ENCODE data around the gene OR2F2. TPM values are rescaled to one million over a fixed set of nuclear protein-coding genes. Genes with fewer than 3 reads are reported as not detected.

The OR2F2 gene
- total RNA-seq, 1 experiment from 2014 or later, result not detected

GRCh38 chr7:143960813-143961610 is 26.0 kb downstream of the OR2F2 start:
- ChIA-PET RAD21 (ENCODE audit: low non-redundant PET in 1 of 2, low total read pairs in 2 of 2, uncharacterized antibody in 2 of 2, unreplicated experiment in 2 of 2) (no interaction called here), CTCF (no interaction called here), POLR2A (no interaction called here)
- Histone ChIP-seq H3K36me3 (ENCODE audit: control insufficient read depth in 1 of 2, insufficient read depth in 2 of 2, low read length in 2 of 2) (no peaks in the 10 kb centered on the region), H3K79me2 (ENCODE audit: insufficient read depth, low read length) (no peaks in the 10 kb centered on the region), H3K9me2 (ENCODE audit: insufficient read depth) (no peaks in the 10 kb centered on the region), H3K9ac (ENCODE audit: low read length) (no peak overlapping the region), H3K27ac (ENCODE audit: low read depth, low read length) (no peak overlapping the region), H3K27me3 (ENCODE audit: insufficient read depth, low read length) (no peaks in the 10 kb centered on the region), H3K4me1 (ENCODE audit: control insufficient read depth in 1 of 2, insufficient read depth in 2 of 2, low read length in 2 of 2) (no peaks in the 10 kb centered on the region), H3K4me3 (replicated peaks in 1 of 2; ENCODE audit: low read depth in 1 of 2, low read length in 2 of 2) (no peak overlapping the region), H2AFZ (ENCODE audit: low read depth, low read length, poor library complexity, severe bottlenecking) (no peak overlapping the region), H3K9me3 (ENCODE audit: control insufficient read depth in 1 of 2, insufficient read depth in 1 of 2, low read depth in 1 of 2, low read length in 2 of 2) (no peaks in the 10 kb centered on the region), H3K4me2 (ENCODE audit: low read length) (no peak overlapping the region), H4K20me1 (ENCODE audit: insufficient read depth) (no peaks in the 10 kb centered on the region)
- no TSS peak for BruUV-seq (replicated peaks)
- ATAC-seq (no peak), DNase-seq (ENCODE audit: low read depth, low spot score) (no peak)
- intact Hi-C loops (cut with micrococcal nuclease), result no loop called here
- no peak for TF ChIP-seq TCF7L2 (IDR thresholded peaks at IDR 0.05; ENCODE audit: borderline replicate concordance, extremely low read depth, insufficient read depth, insufficient read length)
- TF ChIP-seq ZNF274 (IDR thresholded peaks at IDR 0.05; ENCODE audit: low read depth, low read length), result no peak
- TF ChIP-seq EZH2 (IDR thresholded peaks at IDR 0.05), result no peak
- TF ChIP-seq SIN3A (IDR thresholded peaks at IDR 0.05; ENCODE audit: low read depth), result no peak
- no peak for TF ChIP-seq YY1 (IDR thresholded peaks at IDR 0.05; ENCODE audit: extremely low read depth, insufficient replicate concordance, low read depth, low read length)
- no peak for TF ChIP-seq RAD21 (IDR thresholded peaks at IDR 0.05; ENCODE audit: low read depth)
- TF ChIP-seq CTCF (IDR thresholded peaks at IDR 0.05 in 2 of 3, conservative IDR thresholded peaks at IDR 0.05 in 1 of 3; ENCODE audit: borderline replicate concordance in 1 of 3, insufficient read depth in 1 of 3, low read depth in 2 of 3, low read length in 2 of 3), result no peak

Measured in HCT116 (cell line).